Hepatocyte (in vitro differentiated cells): Measurements from ENCODE around the gene LGALS16. TPM values are rescaled to one million over a fixed set of nuclear protein-coding genes. Genes with fewer than 3 reads are reported as not detected.
"Not testable (repeated sequence)": the region's sequence is repeated elsewhere in the genome, so short reads cannot be mapped to it uniquely, and the experiment has no call there.

Source experiments
- DNase-seq: peaks from one replicate; pipeline ENCODE4 v3.0.0-alpha.2; 2016; ENCODE audit warnings: low spot score
- H2AFZ ChIP-seq: fragments of 200-600 bp; sonication (generic); 2 replicates; pipeline ENCODE4 v1.6.0; 2016; ENCODE audit warnings: antibody characterized with exemption, mild to moderate bottlenecking
- H3K27ac ChIP-seq: fragments of 200-600 bp; sonication (generic); 2 replicates; pipeline ENCODE4 v1.5.1; 2016; ENCODE audit warnings: mild to moderate bottlenecking
- H3K27me3 ChIP-seq: fragments of 200-600 bp; sonication (generic); 2 replicates; pipeline ENCODE4 v1.6.1; 2016
- H3K36me3 ChIP-seq: fragments of 200-600 bp; sonication (generic); replicated peaks from 2 replicates; pipeline ENCODE4 v1.5.1; 2016; ENCODE audit warnings: low read depth; ENCODE audit not compliant: insufficient read depth
- H3K4me1 ChIP-seq: fragments of 200-600 bp; sonication (generic); 2 replicates; pipeline ENCODE4 v1.5.1; 2016; ENCODE audit warnings: mild to moderate bottlenecking, moderate library complexity; ENCODE audit not compliant: insufficient read depth
- H3K4me2 ChIP-seq: fragments of 200-600 bp; sonication (generic); 2 replicates; pipeline ENCODE4 v1.6.0; 2016
- H3K4me3 ChIP-seq: fragments of 200-600 bp; sonication (generic); 2 replicates; pipeline ENCODE4 v1.5.1; 2016; ENCODE audit warnings: mild to moderate bottlenecking
- H3K79me2 ChIP-seq: fragments of 200-600 bp; sonication (generic); 2 replicates; pipeline ENCODE4 v1.6.0; 2017; ENCODE audit warnings: mild to moderate bottlenecking
- H3K9me2 ChIP-seq: fragments of 200-600 bp; sonication (generic); replicated peaks from 2 replicates; pipeline ENCODE4 v1.6.0; 2017; ENCODE audit warnings: mild to moderate bottlenecking; ENCODE audit not compliant: insufficient read depth
- H3K9me3 ChIP-seq: fragments of 200-600 bp; sonication (generic); 2 replicates; pipeline ENCODE4 v1.5.1; 2016; ENCODE audit warnings: low read depth, mild to moderate bottlenecking
- H4K20me1 ChIP-seq: fragments of 200-600 bp; sonication (generic); 2 replicates; pipeline ENCODE4 v1.6.0; 2016; ENCODE audit warnings: mild to moderate bottlenecking; ENCODE audit not compliant: insufficient read depth, poor library complexity, severe bottlenecking
- CTCF ChIP-seq: fragments of 200-600 bp; sonication (generic); IDR thresholded peaks from 2 replicates; pipeline ENCODE4 v1.5.1; 2016; ENCODE audit warnings: antibody characterized with exemption, mild to moderate bottlenecking; ENCODE audit not compliant: poor library complexity
- EZH2 ChIP-seq: fragments of 200-600 bp; sonication (generic); IDR thresholded peaks from 2 replicates; pipeline ENCODE4 v1.6.1; 2016; ENCODE audit warnings: antibody characterized with exemption, mild to moderate bottlenecking, borderline replicate concordance
- EZH2phosphoT487 ChIP-seq: fragments of 200-600 bp; sonication (generic); IDR thresholded peaks from one replicate; pipeline ENCODE4 v1.6.1; 2018; ENCODE audit warnings: antibody characterized with exemption, mild to moderate bottlenecking, low read depth, moderate library complexity; ENCODE audit not compliant: unreplicated experiment, severe bottlenecking
- WGBS: methylation state at CpG from one replicate; pipeline ENCODE4 v1.1.6; 2016; ENCODE audit warnings: low lambda C conversion rate; ENCODE audit errors: missing lambda C conversion rate; 5-methylcytosine and 5-hydroxymethylcytosine counted together
- polyA plus RNA-seq: library from polyadenylated mRNA; unstranded; fragments of >200 nt; fragmentation: Nextera tagmentation; extraction: Ambion mirVana; gene quantifications from 2 replicates; pipeline ENCODE4 v1.2.1, GENCODE V29; 2016
- total RNA-seq: library from RNA; depleted of rRNA; stranded (reverse); fragments of >200 nt; gene quantifications from 2 replicates; pipeline ENCODE4 v1.2.3, GENCODE V29; 2014

Gene LGALS16
- total and polyA plus RNA-seq, 2 experiments from 2014 or later: not detected

DNA sequence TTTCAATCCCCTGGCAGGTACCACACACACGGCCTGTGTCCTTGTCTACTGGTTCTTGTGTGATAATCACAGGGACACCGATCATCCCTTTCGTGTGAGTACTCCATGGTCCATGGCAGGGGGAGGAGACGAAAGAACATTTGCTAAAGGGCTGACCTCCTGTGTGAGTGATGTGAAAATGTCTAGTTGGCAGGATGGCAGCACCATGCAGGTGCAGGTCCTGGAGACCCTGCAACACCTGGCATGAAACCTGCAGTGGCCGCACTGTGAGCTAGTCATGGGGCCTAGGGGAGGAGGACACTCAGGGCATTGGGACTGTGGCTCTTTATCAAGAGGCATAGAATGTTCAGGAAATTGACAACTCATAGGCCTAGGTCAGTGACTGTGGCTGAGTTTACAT, 25.7 kb downstream of the LGALS16 start:
- no peak for DNase-seq
- no peak overlapping the region for H3K4me3 ChIP-seq
- 94% methylated on average over 5 of the region's 5 CpGs for WGBS
- no peaks in the 10 kb centered on the region for H3K4me1 ChIP-seq
- H3K36me3 ChIP-seq: no peaks in the 10 kb centered on the region
- TF ChIP-seq EZH2 (no peak), EZH2phosphoT487 (no peak), CTCF (no peak)
- no peak overlapping the region for H3K4me2 ChIP-seq
- H2AFZ ChIP-seq: no peak overlapping the region
- H4K20me1 ChIP-seq: no peaks in the 10 kb centered on the region
- H3K79me2 ChIP-seq: no peaks in the 10 kb centered on the region
- no peak overlapping the region for H3K27ac ChIP-seq
- no peaks in the 10 kb centered on the region for H3K9me2 ChIP-seq
- H3K27me3 ChIP-seq: peaks cover 4% of the 10 kb centered on the region
- H3K9me3 ChIP-seq: no peaks in the 10 kb centered on the region

DNA sequence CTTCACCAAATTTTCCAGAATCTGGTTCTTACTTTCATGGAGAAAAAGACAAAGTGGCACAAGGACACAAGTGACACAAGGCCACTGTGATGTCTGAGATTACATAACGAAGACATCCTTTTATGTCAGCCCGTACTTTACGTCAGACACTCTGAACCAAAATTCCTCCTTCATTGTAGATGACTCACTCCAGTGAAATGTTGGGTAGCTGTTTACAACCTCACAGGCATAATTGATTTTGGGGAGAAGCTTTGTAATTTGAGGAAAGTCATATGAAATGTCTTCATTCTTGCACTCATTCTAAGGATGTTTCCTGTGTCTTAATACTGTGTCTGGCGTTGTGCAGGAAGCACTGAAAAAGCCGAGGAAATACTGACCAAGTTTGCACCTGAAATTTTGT, 28.6 kb downstream of the LGALS16 start:
- Histone ChIP-seq H3K4me3 (no peak overlapping the region), H2AFZ (no peak overlapping the region), H4K20me1 (no peaks in the 10 kb centered on the region), H3K9me2 (no peaks in the 10 kb centered on the region), H3K4me2 (no peak overlapping the region), H3K27me3 (no peaks in the 10 kb centered on the region), H3K4me1 (no peaks in the 10 kb centered on the region), H3K79me2 (no peaks in the 10 kb centered on the region), H3K27ac (no peak overlapping the region), H3K9me3 (no peaks in the 10 kb centered on the region), H3K36me3 (no peaks in the 10 kb centered on the region)
- WGBS: 65% methylated on average over 5 of the region's 5 CpGs
- no peak for DNase-seq
- TF ChIP-seq EZH2phosphoT487: no peak
- no peak for TF ChIP-seq CTCF
- no peak for TF ChIP-seq EZH2

DNA sequence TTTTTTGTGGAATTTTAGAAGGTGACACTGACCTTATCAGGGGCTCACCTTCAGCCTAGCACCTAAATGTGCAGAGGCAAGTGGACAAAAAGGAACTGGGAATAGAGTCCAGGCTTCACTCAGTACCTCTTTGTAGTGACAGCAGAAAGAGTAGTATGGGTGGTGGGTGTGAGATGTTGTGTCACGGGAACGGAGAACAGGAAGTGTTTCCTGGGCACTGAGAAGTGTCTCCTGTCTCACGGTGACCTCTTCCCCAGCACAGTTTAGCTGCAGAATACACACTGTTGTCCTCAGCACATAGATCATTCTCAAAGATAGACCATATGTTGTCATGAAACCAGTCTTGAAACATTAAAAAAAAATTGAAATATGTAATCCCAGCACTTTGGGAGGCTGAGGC, 31.0 kb downstream of the LGALS16 start:
- H3K9me3 ChIP-seq: no peaks in the 10 kb centered on the region
- no peaks in the 10 kb centered on the region for H3K4me1 ChIP-seq
- TF ChIP-seq CTCF (no peak), EZH2phosphoT487 (no peak), EZH2 (no peak)
- no peaks in the 10 kb centered on the region for H4K20me1 ChIP-seq
- no peak overlapping the region for H2AFZ ChIP-seq
- no peaks in the 10 kb centered on the region for H3K36me3 ChIP-seq
- H3K4me3 ChIP-seq: no peak overlapping the region
- WGBS: 89% methylated on average over 3 of the region's 3 CpGs
- DNase-seq: no peak
- no peaks in the 10 kb centered on the region for H3K9me2 ChIP-seq
- H3K4me2 ChIP-seq: no peak overlapping the region
- no peaks in the 10 kb centered on the region for H3K27me3 ChIP-seq
- H3K79me2 ChIP-seq: no peaks in the 10 kb centered on the region
- H3K27ac ChIP-seq: no peak overlapping the region

GRCh38 chr19:39688637-39689036, 32.9 kb downstream of the LGALS16 start:
- not testable (repeated sequence) for H3K4me2 ChIP-seq, H3K36me3 ChIP-seq, H3K27ac ChIP-seq, H3K27me3 ChIP-seq, H3K79me2 ChIP-seq, H3K9me3 ChIP-seq, H2AFZ ChIP-seq, H3K4me3 ChIP-seq, H3K4me1 ChIP-seq, H3K9me2 ChIP-seq, H4K20me1 ChIP-seq
- WGBS: 51% methylated on average over 4 of the region's 4 CpGs
- DNase-seq: peak; percentile 18
